GM18861 (cell line): Measurements from ENCODE around the gene HTT.
"Not testable (repeated sequence)": the region's sequence is repeated elsewhere in the genome, so short reads cannot be mapped to it uniquely, and the experiment has no call there.

Experiments used
- ATAC-seq: cut with Tn5 transposase; IDR thresholded peaks from one replicate; pipeline ENCODE4 v1.9.1; 2021; ENCODE audit not compliant: unreplicated experiment

The HTT gene

DNA sequence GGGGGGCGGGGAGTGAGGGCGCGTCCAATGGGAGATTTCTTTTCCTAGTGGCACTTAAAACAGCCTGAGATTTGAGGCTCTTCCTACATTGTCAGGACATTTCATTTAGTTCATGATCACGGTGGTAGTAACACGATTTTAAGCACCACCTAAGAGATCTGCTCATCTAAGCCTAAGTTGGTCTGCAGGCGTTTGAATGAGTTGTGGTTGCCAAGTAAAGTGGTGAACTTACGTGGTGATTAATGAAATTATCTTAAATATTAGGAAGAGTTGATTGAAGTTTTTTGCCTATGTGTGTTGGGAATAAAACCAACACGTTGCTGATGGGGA, 1.1 kb downstream of the HTT start:
- no peak for ATAC-seq

DNA sequence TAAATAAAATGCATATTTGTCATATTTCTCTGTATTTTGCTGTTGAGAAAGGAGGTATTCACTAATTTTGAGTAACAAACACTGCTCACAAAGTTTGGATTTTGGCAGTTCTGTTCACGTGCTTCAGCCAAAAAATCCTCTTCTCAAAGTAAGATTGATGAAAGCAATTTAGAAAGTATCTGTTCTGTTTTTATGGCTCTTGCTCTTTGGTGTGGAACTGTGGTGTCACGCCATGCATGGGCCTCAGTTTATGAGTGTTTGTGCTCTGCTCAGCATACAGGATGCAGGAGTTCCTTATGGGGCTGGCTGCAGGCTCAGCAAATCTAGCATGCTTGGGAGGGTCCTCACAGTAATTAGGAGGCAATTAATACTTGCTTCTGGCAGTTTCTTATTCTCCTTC, 3.3 kb downstream of the HTT start:
- ATAC-seq = peak; percentile 34

DNA sequence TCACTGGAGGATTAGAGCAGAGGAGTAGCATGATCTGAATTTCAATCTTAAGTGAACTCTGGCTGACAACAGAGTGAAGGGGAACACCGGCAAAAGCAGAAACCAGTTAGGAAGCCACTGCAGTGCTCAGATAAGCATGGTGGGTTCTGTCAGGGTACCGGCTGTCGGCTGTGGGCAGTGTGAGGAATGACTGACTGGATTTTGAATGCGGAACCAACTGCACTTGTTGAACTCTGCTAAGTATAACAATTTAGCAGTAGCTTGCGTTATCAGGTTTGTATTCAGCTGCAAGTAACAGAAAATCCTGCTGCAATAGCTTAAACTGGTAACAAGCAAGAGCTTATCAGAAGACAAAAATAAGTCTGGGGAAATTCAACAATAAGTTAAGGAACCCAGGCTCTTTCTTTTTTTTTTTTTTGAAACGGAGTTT, 5.2 kb downstream of the HTT start:
- ATAC-seq = peak; percentile 28

DNA sequence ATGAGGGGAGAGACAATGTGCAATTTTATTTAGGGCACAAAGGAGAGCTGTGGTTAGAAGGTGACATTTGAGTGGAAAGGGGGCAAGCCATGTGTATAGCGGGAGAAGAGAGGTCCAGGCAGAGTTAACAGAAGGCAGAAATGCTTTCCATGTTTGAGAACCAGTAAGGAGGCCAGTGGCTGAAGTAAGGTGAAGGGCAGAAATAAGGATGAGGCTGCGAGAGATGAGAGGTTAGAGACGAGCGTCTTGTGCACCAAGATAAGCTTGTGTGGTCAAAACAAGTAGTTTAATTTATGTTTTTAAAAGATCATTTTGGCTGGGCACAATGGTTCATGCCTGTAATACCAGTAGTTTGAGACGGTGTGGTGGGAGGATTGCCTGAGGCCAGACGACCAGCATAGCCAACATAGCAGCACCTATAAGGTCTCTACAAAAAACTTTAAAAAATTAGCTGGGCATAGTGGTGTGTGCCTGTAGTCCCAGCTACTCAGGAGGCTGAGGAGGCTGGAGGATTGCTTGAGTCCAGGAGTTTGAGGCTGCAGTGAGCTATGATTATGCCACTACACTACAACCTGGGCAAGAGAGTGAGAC, 8.5 kb downstream of the HTT start:
- no peak for ATAC-seq

DNA sequence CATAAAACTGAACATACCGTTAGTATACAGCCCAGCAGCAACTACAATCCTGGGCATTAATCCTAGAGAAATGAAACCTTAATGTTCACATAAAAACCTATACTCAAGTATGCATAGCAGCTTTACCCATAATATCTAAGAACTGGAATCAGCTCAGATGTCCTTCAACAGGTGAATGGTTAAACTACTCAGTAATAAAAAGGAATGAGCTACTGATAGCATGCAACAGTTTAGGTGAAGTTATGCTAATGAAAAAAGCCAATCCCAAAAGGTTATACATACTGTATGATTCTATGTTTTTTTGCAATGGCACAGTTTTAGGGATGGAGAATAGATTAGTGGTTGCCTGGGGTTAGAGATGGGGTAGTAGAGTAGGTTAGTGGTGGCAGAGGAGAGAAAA, 9.3 kb downstream of the HTT start:
- no peak for ATAC-seq

DNA sequence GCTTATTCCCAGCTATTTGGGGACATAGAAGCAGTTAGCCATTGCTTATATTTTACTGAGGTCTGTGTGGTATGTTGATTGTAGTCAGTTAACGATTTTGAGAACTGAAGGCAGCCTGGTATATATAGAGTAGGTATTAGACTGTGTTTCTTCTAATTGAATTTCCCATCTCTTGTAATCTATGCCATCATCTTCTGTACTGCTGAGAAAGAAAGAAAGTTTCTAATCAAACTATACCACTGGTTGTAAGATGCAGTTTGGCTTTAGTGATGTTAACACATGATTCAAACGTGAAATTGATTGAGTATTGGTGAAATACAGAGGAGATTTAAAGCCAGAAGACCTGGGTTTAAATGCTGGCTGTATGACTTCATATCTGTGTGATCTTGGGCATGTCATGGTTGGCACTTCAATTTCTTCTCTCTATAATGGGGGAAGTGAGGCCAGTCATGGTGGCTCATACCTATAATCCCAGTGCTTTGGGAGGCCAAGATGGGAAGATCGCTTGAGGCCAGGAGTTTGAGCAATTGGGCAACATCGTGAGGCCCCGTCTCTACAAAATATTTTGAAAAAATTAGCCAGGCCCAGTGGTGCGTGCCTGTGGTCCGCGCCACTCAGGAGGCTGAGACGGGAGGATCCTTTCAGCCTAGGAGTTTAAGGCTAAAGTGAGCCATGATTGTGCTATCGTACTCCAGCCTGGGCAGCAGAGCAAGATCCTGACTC, 11.6 kb downstream of the HTT start:
- ATAC-seq = no peak

DNA sequence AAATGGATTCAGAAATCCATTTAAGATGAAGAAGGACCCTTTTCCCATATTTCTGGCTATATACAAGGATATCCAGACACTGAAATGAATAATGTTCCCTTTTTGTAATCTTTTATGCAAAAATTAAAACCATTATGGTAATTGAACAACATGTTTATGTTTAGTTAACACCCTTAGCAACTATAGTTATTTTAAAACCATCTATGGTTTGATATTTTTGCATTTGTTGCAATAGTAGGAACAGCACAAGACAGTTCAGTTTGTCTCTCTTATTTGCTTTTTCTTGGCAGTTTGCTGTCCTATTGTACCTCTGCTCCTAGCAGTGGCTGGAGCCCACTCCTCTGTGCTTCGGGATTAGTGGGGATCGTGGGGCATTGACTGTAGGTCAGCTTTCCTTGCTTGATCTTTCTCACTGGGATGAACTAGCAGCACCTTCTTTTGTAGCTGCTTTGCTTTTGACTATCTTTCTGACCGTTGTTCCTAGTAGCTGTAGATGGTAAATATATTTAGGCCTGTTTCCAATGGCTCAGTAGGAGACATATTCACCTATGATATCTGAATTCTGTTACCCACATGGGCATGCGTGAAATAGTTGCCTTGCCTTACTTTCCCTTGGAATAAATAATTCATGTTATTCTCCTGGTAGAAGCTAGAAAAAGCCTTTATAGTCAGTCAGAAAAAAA, 12.8 kb downstream of the HTT start:
- no peak for ATAC-seq

DNA sequence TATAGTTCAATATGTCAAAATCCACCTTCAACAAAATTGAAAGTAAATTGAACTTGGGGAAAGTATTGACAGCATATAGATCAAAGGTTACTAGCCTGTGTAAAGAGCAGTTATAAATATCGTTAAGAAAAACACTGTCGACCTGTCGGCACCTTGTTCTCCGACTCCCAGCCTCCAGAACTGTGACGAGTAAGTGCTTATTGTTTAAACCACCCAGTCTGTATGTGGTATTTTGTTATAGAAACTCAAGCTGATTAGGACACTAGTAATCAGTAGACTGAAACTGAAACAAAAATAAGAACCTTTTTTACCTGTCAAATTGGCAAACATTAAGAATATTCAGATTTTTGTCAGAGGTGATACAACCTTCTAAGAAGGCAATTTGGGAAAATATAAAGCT, 17.0 kb downstream of the HTT start:
- no peak for ATAC-seq

DNA sequence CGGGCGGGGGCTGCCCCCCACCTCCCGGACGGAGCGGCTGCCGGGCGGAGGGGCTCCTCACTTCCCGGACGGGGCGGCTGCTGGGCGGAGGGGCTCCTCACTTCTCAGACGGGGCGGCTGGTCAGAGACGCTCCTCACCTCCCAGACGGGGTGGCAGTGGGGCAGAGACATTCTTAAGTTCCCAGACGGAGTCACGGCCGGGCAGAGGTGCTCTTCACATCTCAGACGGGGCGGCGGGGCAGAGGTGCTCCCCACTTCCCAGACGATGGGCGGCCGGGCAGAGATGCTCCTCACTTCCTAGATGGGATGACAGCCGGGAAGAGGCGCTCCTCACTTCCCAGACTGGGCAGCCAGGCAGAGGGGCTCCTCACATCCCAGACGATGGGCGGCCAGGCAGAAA, 20.2 kb downstream of the HTT start:
- ATAC-seq = not testable (repeated sequence)

DNA sequence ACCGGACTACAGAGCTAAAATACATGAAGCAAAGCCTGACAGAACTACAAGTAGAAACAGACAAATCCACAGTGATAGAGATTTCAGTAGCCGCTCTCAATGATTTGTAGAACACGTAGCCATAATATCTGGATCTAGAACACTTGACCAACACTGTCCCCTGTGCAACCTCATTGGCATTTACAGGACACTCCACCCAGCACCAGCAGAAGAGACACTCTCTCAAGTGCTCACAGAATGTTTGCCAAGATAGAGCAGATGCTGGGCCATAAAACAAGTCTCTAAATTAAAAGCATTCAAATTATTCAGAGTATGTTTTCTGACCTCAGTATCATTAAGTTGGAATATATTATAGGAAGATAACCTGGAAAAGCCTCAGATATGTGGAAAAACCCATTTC, 21.7 kb downstream of the HTT start:
- no peak for ATAC-seq

DNA sequence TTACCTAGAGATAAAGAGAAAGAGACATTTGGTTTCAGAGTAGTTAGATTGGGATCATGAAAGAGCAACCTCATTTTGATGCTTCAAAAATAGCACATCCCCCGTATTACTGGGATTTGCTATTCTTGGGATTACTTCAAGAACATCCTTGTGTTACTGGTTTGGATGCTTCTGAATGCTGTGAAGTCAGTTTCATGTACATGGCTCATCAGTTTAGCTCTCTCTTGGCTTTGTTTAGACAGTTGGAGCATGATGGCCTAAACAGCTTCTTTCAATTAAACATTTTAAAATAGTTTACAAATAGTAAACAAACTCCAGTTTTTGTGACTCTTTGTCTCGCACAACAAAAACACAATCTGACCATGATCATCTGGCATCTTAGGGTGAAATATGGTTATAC, 23.9 kb downstream of the HTT start:
- no peak for ATAC-seq

DNA sequence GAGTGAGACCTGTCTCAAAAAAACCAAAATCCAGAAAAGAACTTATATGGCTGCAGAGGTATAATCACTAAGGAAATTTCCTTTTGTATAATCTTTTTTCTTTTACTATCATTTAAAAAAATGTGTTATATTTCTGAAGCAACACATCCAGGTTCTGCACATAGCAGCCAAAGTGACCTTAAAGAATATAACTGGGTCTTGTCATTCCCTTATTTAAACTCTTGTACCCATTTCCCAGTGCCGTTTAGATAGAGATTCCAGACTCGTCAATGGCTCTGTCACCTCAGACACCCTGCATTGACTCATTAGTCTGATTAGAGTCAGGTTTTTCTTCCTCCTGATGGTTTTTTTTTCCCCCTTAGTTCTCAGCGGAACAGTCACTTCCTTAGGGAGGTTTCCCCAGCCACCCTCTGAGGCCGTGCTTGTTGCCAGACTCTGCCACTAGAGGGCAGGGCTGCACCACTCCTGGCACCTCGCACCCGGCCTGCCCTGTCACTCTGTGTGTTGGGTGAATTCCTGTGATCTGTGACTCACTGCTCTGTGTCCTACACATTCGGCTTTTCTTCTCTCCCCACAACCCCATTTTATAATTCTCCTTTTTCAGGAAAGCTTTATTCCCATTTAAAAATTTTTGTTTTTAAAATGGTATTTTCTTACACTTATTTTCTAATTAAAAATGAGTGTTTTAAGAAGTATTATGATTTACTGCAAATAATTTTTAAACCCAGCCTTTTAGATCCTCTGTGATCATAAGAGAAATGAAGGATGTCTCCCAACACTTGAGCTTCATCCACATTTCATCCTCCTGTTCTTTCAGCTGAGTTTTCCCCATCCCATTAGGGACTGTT, 32.1 kb downstream of the HTT start:
- peak; percentile 91 for ATAC-seq

DNA sequence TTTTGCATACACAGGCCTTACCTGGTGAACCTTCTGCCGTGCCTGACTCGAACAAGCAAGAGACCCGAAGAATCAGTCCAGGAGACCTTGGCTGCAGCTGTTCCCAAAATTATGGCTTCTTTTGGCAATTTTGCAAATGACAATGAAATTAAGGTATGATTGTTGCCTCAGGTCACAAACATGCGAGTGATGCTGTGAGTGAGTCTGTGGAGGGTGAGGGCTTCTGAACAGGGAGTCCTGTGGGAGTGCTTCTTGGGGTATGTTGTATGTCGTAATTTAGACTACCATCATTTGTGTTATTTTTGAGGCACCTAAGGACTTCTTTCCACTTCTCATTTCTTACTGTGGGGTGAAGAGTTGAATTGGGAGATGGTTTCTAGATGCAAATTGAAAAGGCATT, 32.8 kb downstream of the HTT start:
- no peak for ATAC-seq

DNA sequence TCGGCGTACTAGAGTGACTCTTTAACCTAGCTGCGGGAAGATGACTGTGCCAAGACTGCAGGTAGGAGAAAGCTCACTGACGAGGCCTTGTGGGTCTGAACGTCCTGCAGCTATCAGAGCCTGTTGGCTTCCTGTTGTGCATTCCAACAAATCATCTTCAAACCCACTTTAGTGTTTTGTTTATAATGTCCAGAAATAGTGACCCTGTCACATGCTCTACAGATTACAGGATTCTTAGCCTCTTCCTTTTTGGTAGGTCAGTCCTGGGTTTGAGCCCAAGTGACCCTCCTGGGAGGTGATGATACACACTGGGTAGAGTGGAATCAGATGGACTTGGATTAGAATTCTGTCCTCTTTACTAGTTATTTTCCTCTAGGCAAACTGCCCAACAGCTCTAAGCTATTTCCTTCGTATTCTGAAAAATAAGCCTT, 33.2 kb downstream of the HTT start:
- no peak for ATAC-seq

DNA sequence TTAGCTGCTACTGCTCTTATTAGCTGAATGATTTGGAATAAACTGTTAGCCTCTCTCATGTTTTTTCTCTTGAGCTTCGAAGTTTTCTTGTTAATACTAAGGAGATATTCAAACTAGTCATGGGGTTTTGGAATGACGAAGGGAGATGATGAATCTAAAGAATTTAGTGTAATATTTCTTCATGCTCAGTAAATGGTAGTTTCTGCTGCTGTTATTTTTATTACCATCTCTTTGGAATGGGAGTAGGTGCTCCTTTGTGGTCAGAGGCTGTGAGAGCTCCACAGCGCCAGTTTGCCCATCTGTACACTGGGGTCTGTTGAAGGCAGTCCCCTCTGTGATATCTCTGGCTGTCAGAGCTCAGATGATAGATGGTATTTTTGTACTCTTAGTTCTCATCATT, 33.7 kb downstream of the HTT start:
- ATAC-seq = no peak

DNA sequence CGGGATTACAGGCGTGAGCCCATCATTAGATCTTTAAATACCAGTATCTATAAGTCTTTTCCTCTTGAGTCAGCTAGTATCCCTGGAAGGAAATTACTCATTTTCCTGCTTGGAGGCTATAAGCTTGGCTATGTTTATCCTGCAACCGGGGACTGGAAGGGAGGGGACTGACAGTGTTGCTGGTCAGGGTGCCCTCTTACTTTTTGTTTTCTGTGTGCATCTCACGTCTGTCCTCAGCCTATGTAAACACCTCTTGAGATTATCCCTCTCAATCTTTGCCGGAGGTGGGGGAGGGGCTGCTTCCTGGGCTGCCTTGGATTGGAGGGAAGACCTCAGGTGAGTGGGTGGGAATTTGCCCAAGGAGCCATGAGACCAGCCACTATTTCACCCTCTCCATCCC, 37.0 kb downstream of the HTT start:
- ATAC-seq = no peak

DNA sequence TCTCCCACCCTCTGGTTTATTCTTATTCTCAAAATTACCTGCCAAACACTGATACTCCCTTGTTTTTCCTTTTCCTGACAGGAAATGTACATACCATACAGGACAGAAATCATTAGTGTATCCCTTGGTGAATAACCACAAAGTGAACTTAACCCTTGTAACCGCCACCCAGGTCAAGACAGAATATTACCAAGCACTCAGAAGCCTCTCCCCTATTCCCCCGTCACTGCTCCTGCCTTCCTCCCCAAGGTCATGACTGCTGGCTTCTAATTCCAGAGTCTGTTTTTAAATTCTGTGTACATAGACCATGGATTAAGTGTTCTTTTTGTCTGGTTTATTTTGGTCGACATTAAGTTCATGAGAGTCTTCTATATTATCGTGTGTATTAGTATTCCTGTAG, 37.7 kb downstream of the HTT start:
- no peak for ATAC-seq

DNA sequence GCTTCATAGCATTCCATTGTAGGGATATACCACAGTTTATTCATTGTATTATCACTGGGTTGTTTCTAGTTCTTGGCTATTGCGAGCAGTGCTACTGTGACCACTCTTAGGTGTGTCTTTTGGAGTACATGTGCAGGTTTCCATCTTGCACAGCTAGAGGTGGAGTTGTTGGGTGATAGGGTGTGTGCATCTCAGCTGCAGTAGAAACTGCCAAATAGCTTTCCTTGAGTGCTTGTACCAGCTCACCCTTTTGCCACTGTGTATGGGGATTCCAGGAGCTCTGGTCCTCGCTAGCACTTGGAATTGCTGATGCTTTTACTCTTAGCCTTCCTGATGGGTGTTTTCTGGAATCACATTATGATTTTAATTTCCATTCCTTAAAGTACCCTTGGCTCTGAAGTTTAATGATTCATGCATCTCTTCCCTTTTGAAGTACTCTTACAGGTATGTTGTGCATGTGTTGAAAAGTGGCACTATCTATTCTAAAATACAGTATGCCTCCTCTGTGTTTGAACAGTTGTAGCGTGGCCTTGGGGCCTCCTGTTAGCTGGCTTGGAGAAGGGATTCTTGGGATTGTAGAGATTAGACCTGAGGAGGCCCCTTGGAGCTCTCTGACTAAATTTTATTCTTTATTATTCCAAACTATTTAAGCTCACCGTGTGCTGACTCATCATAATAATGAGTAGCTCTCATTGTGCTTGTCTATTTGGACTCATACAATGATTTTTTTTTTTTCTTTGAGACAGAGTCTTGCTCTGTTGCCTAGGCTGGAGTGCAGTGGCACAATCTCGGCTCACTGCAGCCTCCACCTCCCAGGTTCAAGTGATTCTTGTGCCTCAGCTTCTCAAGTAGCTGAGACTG, 38.4 kb downstream of the HTT start:
- no peak for ATAC-seq

DNA sequence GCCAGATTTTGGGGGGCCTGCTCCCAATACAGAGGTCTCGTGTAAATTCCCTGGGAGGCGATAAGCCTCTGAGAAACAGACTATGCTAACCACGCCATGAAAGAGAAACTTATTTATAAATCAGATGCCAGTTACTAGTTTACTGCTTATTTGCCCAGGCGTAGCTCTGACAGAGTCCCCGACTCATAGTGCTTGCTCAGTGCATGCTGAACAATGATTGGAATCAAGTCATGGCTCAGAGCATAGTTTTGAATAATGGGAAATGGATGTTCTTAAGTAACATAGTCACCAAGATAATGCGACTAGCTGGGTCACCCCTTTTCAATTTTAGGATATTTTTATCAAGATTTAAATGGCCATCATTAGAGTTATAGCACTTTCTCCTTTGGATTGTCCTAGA, 39.9 kb downstream of the HTT start:
- no peak for ATAC-seq

DNA sequence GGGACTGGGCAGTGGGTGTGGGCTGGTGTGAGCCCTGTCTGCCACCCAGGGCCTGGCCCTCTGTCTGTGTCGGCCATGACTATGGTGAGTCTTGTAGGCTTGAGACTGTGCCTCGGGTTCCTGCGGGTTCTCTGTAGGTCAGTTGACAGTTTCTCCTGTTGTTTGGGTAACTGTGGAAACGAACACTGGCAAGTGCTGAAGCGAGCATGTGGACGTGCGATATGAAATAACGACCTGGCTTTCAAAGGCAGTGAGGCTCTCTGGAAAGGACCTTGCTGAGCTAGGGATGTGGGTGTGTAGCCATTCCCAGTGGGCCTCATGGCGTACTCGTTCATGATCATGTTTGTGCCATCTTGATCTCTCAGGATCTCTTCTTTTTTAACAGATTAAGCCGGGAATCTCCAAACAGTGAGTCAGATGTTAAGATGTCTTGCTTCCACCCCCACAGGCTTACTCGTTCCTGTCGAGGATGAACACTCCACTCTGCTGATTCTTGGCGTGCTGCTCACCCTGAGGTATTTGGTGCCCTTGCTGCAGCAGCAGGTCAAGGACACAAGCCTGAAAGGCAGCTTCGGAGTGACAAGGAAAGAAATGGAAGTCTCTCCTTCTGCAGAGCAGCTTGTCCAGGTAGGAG, 41.3 kb downstream of the HTT start:
- ATAC-seq = no peak
